ENCODE measurements around the gene IFITM1. TPM values are rescaled to one million over a fixed set of nuclear protein-coding genes. Genes with fewer than 3 reads are reported as not detected.
A peak's percentile ranks its signal among the peaks of the same experiment; 100 is the strongest.

Gene IFITM1
- total and polyA plus RNA-seq, 2 donors from 2014 or later = 248 to 440 TPM

DNA sequence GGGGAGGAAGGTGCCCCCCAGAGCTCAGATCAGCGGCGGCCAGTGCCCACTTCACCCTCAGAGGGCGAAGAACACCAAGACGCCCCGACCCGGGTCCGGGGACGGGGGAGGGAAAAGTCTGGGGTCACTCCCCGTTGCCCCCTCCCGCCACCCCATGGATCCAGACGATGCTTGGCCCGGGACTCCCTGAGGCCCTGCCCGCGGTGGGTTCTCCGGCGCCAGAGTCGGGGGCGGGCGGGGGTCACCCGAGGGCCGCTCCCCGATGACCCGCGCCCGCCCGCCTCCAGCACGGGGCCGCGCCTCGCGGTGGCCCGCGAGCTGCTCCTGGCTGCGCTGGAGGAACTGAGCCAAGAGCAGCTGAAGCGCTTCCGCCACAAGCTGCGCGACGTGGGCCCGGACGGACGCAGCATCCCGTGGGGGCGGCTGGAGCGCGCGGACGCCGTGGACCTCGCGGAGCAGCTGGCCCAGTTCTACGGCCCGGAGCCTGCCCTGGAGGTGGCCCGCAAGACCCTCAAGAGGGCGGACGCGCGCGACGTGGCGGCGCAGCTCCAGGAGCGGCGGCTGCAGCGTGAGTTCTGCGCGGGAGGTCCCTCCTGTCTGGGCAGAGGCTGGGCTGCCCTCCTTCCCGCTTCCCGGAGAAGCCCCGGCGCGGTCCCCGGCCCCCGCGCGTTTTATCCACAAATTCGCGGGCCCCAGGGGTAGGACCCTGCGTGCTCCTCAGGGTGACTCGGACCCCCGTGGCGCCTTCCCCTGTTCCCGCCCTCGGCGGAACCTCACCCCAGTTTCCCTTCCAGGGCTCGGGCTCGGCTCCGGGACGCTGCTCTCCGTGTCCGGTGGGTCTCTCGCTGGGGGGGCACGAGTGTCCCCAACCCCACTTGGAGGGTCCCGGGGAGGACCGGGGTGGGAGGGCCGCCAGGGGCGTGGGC lies 34.5 kb upstream of the IFITM1 start:
- DNase-seq (peak in 2 of 5 donors; percentile 52 to 73), FAIRE-seq (no peak)
- Histone ChIP-seq H3K27ac (ENCODE audit: low read depth in 2 of 2, low read length in 2 of 2) (peak overlapping the region in 1 of 2 donors; percentile 32), H3K9me3 (ENCODE audit: control insufficient read depth in 2 of 3, insufficient read depth in 1 of 3, low read length in 3 of 3) (no peaks in the 10 kb centered on the region), H3K36me3 (ENCODE audit: control insufficient read depth in 2 of 3, insufficient read depth in 3 of 3, low read length in 3 of 3) (no peaks in the 10 kb centered on the region), H3K4me3 (ENCODE audit: low read length in 3 of 3) (peak overlapping the region in 1 of 3 donors; percentile 21), H3K4me1 (ENCODE audit: control insufficient read depth in 2 of 3, insufficient read depth in 2 of 3, low read depth in 1 of 3, low read length in 3 of 3) (peaks cover 0 to 14% (median 0%) of the 10 kb centered on the region in 3 donors), H3K27me3 (ENCODE audit: control insufficient read depth, insufficient read depth, low read length) (peaks cover 19% of the 10 kb centered on the region), H3K9ac (ENCODE audit: low read length in 3 of 3) (no peak overlapping the region)
- TF ChIP-seq, protein P1, sequence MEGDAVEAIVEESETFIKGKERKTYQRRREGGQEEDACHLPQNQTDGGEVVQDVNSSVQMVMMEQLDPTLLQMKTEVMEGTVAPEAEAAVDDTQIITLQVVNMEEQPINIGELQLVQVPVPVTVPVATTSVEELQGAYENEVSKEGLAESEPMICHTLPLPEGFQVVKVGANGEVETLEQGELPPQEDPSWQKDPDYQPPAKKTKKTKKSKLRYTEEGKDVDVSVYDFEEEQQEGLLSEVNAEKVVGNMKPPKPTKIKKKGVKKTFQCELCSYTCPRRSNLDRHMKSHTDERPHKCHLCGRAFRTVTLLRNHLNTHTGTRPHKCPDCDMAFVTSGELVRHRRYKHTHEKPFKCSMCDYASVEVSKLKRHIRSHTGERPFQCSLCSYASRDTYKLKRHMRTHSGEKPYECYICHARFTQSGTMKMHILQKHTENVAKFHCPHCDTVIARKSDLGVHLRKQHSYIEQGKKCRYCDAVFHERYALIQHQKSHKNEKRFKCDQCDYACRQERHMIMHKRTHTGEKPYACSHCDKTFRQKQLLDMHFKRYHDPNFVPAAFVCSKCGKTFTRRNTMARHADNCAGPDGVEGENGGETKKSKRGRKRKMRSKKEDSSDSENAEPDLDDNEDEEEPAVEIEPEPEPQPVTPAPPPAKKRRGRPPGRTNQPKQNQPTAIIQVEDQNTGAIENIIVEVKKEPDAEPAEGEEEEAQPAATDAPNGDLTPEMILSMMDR (IDR thresholded peaks at IDR 0.05; ENCODE audit: borderline replicate concordance, extremely low read depth, insufficient read depth) = no peak
- intact Hi-C loops (cut with DNase I) = no loop called here

DNA sequence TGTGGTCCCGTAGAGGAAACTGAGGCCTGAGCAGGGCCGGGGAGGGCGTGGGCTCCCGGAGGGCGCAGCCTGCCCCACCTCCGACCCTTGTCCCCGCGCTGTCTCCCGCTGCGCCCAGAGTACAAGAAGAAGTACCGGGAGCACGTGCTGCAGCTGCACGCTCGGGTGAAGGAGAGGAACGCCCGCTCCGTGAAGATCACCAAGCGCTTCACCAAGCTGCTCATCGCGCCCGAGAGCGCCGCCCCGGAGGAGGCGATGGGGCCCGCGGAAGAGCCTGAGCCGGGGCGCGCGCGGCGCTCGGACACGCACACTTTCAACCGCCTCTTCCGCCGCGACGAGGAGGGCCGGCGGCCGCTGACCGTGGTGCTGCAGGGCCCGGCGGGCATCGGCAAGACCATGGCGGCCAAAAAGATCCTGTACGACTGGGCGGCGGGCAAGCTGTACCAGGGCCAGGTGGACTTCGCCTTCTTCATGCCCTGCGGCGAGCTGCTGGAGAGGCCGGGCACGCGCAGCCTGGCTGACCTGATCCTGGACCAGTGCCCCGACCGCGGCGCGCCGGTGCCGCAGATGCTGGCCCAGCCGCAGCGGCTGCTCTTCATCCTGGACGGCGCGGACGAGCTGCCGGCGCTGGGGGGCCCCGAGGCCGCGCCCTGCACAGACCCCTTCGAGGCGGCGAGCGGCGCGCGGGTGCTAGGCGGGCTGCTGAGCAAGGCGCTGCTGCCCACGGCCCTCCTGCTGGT lies 33.7 kb upstream of the IFITM1 start:
- intact Hi-C loops (cut with DNase I) = no loop called here
- no peaks in the 10 kb centered on the region for H3K9me3 ChIP-seq (ENCODE audit: control insufficient read depth in 2 of 3, insufficient read depth in 1 of 3, low read length in 3 of 3)
- DNase-seq (peak; percentile 56 to 83 (median 75)), FAIRE-seq (no peak)
- peak overlapping the region in 1 of 3 donors; percentile 21 for H3K4me3 ChIP-seq (ENCODE audit: low read length in 3 of 3)
- peaks cover 19% of the 10 kb centered on the region for H3K27me3 ChIP-seq (ENCODE audit: control insufficient read depth, insufficient read depth, low read length)
- H3K4me1 ChIP-seq (ENCODE audit: control insufficient read depth in 2 of 3, insufficient read depth in 2 of 3, low read depth in 1 of 3, low read length in 3 of 3) = peaks cover 0 to 14% (median 0%) of the 10 kb centered on the region in 3 donors
- H3K36me3 ChIP-seq (ENCODE audit: control insufficient read depth in 2 of 3, insufficient read depth in 3 of 3, low read length in 3 of 3) = no peaks in the 10 kb centered on the region
- TF ChIP-seq, protein P1 (IDR thresholded peaks at IDR 0.05; ENCODE audit: borderline replicate concordance, extremely low read depth, insufficient read depth) = no peak
- H3K27ac ChIP-seq (ENCODE audit: low read depth in 2 of 2, low read length in 2 of 2) = peak overlapping the region in 1 of 2 donors; percentile 32
- H3K9ac ChIP-seq (ENCODE audit: low read length in 3 of 3) = no peak overlapping the region

DNA sequence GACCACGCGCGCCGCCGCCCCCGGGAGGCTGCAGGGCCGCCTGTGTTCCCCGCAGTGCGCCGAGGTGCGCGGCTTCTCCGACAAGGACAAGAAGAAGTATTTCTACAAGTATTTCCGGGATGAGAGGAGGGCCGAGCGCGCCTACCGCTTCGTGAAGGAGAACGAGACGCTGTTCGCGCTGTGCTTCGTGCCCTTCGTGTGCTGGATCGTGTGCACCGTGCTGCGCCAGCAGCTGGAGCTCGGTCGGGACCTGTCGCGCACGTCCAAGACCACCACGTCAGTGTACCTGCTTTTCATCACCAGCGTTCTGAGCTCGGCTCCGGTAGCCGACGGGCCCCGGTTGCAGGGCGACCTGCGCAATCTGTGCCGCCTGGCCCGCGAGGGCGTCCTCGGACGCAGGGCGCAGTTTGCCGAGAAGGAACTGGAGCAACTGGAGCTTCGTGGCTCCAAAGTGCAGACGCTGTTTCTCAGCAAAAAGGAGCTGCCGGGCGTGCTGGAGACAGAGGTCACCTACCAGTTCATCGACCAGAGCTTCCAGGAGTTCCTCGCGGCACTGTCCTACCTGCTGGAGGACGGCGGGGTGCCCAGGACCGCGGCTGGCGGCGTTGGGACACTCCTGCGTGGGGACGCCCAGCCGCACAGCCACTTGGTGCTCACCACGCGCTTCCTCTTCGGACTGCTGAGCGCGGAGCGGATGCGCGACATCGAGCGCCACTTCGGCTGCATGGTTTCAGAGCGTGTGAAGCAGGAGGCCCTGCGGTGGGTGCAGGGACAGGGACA lies 32.9 kb upstream of the IFITM1 start:
- H3K27ac ChIP-seq (ENCODE audit: low read depth in 2 of 2, low read length in 2 of 2) = no peak overlapping the region
- H3K4me1 ChIP-seq (ENCODE audit: control insufficient read depth in 2 of 3, insufficient read depth in 2 of 3, low read depth in 1 of 3, low read length in 3 of 3) = peaks cover 0 to 14% (median 0%) of the 10 kb centered on the region in 3 donors
- peaks cover 19% of the 10 kb centered on the region for H3K27me3 ChIP-seq (ENCODE audit: control insufficient read depth, insufficient read depth, low read length)
- no peak for FAIRE-seq
- TF ChIP-seq, protein P1 (IDR thresholded peaks at IDR 0.05; ENCODE audit: borderline replicate concordance, extremely low read depth, insufficient read depth) = no peak
- no peaks in the 10 kb centered on the region for H3K36me3 ChIP-seq (ENCODE audit: control insufficient read depth in 2 of 3, insufficient read depth in 3 of 3, low read length in 3 of 3)
- intact Hi-C loops (cut with DNase I) = no loop called here
- peak in 3 of 5 donors; percentile 32 to 74 (median 50) for DNase-seq
- no peak overlapping the region for H3K9ac ChIP-seq (ENCODE audit: low read length in 3 of 3)
- H3K4me3 ChIP-seq (ENCODE audit: low read length in 3 of 3) = peak overlapping the region in 1 of 3 donors; percentile 7
- H3K9me3 ChIP-seq (ENCODE audit: control insufficient read depth in 2 of 3, insufficient read depth in 1 of 3, low read length in 3 of 3) = no peaks in the 10 kb centered on the region

All from kidney (tissue), 14 donors.